Kidney (tissue), 14 donors: Measurements from ENCODE around the gene PPID. TPM values are rescaled to one million over a fixed set of nuclear protein-coding genes. Genes with fewer than 3 reads are reported as not detected.
"Not testable (repeated sequence)": the region's sequence is repeated elsewhere in the genome, so short reads cannot be mapped to it uniquely, and the experiment has no call there.

Experiments used
- DNase-seq, 5 donors: peaks; one replicate each; pipeline ENCODE4 v3.0.0-alpha.2; 2013 to 2020
- FAIRE-seq: peaks from 2 replicates; lab custom pipeline; 2012; peaks lifted over from hg19 to GRCh38; lab: Jason Lieb, UNC
- H3K27ac ChIP-seq, 2 donors: one replicate each; pipeline ENCODE4 v1.7.0; 2013; ENCODE audit warnings: low read depth in 2 of 2, low read length in 2 of 2, inconsistent platforms in 1 of 2
- H3K27me3 ChIP-seq: one replicate; pipeline ENCODE4 v1.7.1; 2013; ENCODE audit warnings: low read length, inconsistent platforms; ENCODE audit not compliant: control insufficient read depth, insufficient read depth
- H3K36me3 ChIP-seq, 3 donors: one replicate each; pipeline versions ENCODE4 v1.7.0 to v1.7.1; 2013; ENCODE audit warnings: low read length in 3 of 3, control low read depth in 1 of 3, inconsistent platforms in 1 of 3; ENCODE audit not compliant: insufficient read depth in 3 of 3, control insufficient read depth in 2 of 3
- H3K4me1 ChIP-seq, 3 donors: one replicate each; pipeline versions ENCODE4 v1.7.0 to v1.7.1; 2013; ENCODE audit warnings: low read length in 3 of 3, inconsistent platforms in 1 of 3, low read depth in 1 of 3; ENCODE audit not compliant: control insufficient read depth in 2 of 3, insufficient read depth in 2 of 3
- H3K4me3 ChIP-seq, 3 donors: one replicate each; pipeline versions ENCODE4 v1.7.0 to v1.8.1; 2013; ENCODE audit warnings: low read length in 3 of 3, control low read depth in 1 of 3, inconsistent platforms in 1 of 3
- H3K9ac ChIP-seq, 3 donors: one replicate each; pipeline versions ENCODE4 v1.7.0 to v1.7.1; 2013; ENCODE audit warnings: low read length in 3 of 3, control low read depth in 1 of 3, inconsistent platforms in 1 of 3
- H3K9me3 ChIP-seq, 3 donors: one replicate each; pipeline versions ENCODE4 v1.7.0 to v1.7.1; 2013; ENCODE audit warnings: low read length in 3 of 3, control low read depth in 1 of 3, inconsistent platforms in 1 of 3; ENCODE audit not compliant: control insufficient read depth in 2 of 3, insufficient read depth in 1 of 3
- intact Hi-C: fragments of 100-400 bp; cut with DNase I; formaldehyde crosslinking; loops from one replicate; pipeline ENCODE4 v1.11.1; 2022
- polyA plus RNA-seq: library from polyadenylated mRNA; stranded (reverse); fragments of 350-450 nt; fragmentation: Illumina TruSeq; extraction: RNeasy Lipid Tissue Mini Kit (QIAGEN cat#74804); gene quantifications from one replicate; pipeline ENCODE4 v1.2.3, GENCODE V29; 2014; ENCODE audit warnings: low read depth, low replicate concordance; ENCODE audit not compliant: insufficient read depth
- total RNA-seq: library from RNA; stranded (reverse); fragmentation: NEBNext Ultra II Directional; extraction: Animal tissue kit (Norgen Biotek cat#: 25700); gene quantifications from one replicate; pipeline ENCODE4 v1.2.1, GENCODE V29; 2021
- TF ChIP-seq, protein P1 (sequence below): IDR thresholded peaks from 3 replicates; pipeline ENCODE4 v1.5.1; 2012; ENCODE audit warnings: mild to moderate bottlenecking, moderate library complexity, borderline replicate concordance; ENCODE audit not compliant: insufficient read depth; ENCODE audit errors: extremely low read depth
- donor health status: control.
- donor health status: control.
- donor health status: control.
- donor health status: control.
- donor health status: control.
- donor health status: DM: yes; HTN: yes; CAD: no.
- donor health status: Normal renal cell carcinoma (clear cell type).

The PPID gene
- total and polyA plus RNA-seq, 2 donors from 2014 or later, result 15.7 to 41.9 TPM

DNA sequence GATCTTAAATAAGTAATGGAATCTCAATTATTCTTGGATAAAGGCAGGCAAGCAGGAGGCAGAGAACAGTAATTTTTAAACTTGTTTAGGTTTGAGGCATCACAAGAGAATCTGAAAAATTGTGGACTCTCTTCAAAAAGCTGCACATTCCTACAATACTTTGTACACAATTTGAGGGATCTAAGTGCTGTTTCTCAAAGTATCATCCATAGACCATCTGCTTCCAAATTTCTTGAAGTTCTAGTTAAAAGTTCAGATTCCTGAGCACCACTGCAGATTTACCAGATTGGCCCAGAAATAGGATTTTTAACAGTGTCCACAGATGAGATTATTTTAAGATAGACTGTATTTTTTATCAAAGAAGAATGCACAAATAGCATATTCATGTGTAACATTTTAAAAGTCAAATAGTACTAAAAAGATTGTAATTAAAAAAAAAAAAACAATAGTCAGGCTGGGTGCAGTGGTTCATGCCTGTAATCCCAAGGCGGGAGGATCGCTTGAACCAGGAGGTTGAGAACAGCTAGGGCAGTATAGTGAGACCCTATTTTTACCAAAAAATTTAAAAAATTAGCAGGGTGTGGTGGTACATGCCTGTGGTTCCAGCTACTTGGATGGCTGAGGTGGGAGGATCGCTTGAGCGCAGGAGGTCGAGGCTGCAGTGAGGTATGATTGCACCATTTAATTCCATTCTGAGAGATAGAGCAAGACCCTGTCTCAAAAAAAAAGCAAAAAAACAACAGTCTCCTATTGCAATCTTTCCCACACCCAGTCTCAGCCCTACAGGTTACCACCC is 31.4 kb upstream of the PPID start:
- FAIRE-seq (no peak), DNase-seq (no peak)
- Histone ChIP-seq H3K4me3 (no peak overlapping the region), H3K27ac (no peak overlapping the region), H3K36me3 (no peaks in the 10 kb centered on the region), H3K9me3 (no peaks in the 10 kb centered on the region), H3K9ac (no peak overlapping the region), H3K27me3 (no peaks in the 10 kb centered on the region), H3K4me1 (no peaks in the 10 kb centered on the region)
- TF ChIP-seq, protein P1, sequence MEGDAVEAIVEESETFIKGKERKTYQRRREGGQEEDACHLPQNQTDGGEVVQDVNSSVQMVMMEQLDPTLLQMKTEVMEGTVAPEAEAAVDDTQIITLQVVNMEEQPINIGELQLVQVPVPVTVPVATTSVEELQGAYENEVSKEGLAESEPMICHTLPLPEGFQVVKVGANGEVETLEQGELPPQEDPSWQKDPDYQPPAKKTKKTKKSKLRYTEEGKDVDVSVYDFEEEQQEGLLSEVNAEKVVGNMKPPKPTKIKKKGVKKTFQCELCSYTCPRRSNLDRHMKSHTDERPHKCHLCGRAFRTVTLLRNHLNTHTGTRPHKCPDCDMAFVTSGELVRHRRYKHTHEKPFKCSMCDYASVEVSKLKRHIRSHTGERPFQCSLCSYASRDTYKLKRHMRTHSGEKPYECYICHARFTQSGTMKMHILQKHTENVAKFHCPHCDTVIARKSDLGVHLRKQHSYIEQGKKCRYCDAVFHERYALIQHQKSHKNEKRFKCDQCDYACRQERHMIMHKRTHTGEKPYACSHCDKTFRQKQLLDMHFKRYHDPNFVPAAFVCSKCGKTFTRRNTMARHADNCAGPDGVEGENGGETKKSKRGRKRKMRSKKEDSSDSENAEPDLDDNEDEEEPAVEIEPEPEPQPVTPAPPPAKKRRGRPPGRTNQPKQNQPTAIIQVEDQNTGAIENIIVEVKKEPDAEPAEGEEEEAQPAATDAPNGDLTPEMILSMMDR, result no peak
- intact Hi-C loops, result no loop called here

- intact Hi-C loops, result no loop called here
- FAIRE-seq, result no peak
- TF ChIP-seq, protein P1, result no peak
Measured at GRCh38 chr4:158750379-158750778, 27.2 kb upstream of the PPID start.

DNA sequence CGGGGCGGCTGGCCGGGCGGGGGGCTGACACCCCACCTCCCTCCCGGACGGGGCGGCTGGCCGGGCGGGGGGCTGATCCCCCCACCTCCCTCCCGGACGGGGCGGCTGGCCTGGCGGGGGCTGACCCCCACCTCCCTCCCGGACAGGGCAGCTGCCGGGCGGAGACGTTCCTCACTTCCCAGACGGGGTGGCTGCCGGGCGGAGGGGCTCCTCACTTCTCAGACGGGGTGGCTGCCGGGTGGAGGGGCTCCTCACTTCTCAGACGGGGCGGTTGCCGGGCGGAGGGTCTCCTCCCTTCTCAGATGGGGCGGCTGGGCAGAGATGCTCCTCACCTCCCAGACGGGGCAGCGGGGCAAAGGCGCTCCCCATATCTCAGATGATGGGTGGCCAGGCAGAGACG is 23.3 kb upstream of the PPID start:
- H3K9me3 ChIP-seq, H3K27me3 ChIP-seq, FAIRE-seq, H3K9ac ChIP-seq, H3K4me1 ChIP-seq, H3K4me3 ChIP-seq, DNase-seq, intact Hi-C loops, H3K27ac ChIP-seq, H3K36me3 ChIP-seq: not testable (repeated sequence)

More at GRCh38 chr4:158750379-158750778, 27.2 kb upstream of the PPID start:
- Histone ChIP-seq H3K4me1 (no peaks in the 10 kb centered on the region), H3K4me3 (no peak overlapping the region), H3K9me3 (no peaks in the 10 kb centered on the region), H3K36me3 (no peaks in the 10 kb centered on the region), H3K9ac (no peak overlapping the region), H3K27me3 (no peaks in the 10 kb centered on the region), H3K27ac (no peak overlapping the region)
- DNase-seq, result no peak

- no peak for FAIRE-seq
- DNase-seq, result no peak
- intact Hi-C loops, result no loop called here
- Histone ChIP-seq H3K4me1 (no peaks in the 10 kb centered on the region), H3K36me3 (no peaks in the 10 kb centered on the region), H3K27ac (no peak overlapping the region), H3K27me3 (no peaks in the 10 kb centered on the region), H3K9ac (no peak overlapping the region), H3K4me3 (no peak overlapping the region), H3K9me3 (no peaks in the 10 kb centered on the region)
- TF ChIP-seq, protein P1, result no peak
Measured at GRCh38 chr4:158741326-158742021, 18.3 kb upstream of the PPID start.
